Caco-2 (cell line): ENCODE results near the gene ADAMTS18. TPM values are rescaled to one million over a fixed set of nuclear protein-coding genes. Genes with fewer than 3 reads are reported as not detected.
"Not testable (repeated sequence)": the region's sequence is repeated elsewhere in the genome, so short reads cannot be mapped to it uniquely, and the experiment has no call there.

ENCODE experiments used
- BruUV-seq: library from RNA; stranded (reverse); fragments of 400-500 nt; replicated peaks from 2 replicates; lab custom pipeline; 2021; lab: Mats Ljungman, UMichigan
- CTCF ChIA-PET: fragments of 300-600 bp; sonication (Branson Sonifier 250); formaldehyde crosslinking; loops from one replicate; lab custom pipeline; 2022; ENCODE audit warnings: antibody characterized with exemption; lab: Charles Lee
- POLR2A ChIA-PET: fragments of 300-600 bp; sonication (Branson Sonifier 250); formaldehyde crosslinking; loops from one replicate; lab custom pipeline; 2022; ENCODE audit warnings: antibody characterized with exemption; lab: Charles Lee
- DNase-seq, 2 experiments: peaks; one replicate each; pipeline versions ENCODE4 v3.0.0 to v3.0.0-alpha.2; 2020 to 2022
- H3K27me3 ChIP-seq: replicated peaks from 2 replicates; pipeline ENCODE4 v1.6.0; 2011; ENCODE audit warnings: low read length; ENCODE audit not compliant: control insufficient read depth, insufficient read depth
- H3K36me3 ChIP-seq: 2 replicates; pipeline ENCODE4 v1.5.1; 2011; ENCODE audit warnings: low read length; ENCODE audit not compliant: control insufficient read depth, insufficient read depth
- H3K4me1 ChIP-seq: fragments of 250-450 bp; sonication (Bioruptor Pico); 2 replicates; pipeline ENCODE4 v1.5.1; 2020; ENCODE audit warnings: mild to moderate bottlenecking
- H3K4me3 ChIP-seq: 2 replicates; pipeline ENCODE4 v1.5.1; 2011; ENCODE audit warnings: low read depth, mild to moderate bottlenecking, control low read depth, low read length
- H3K9me3 ChIP-seq: fragments of 250-450 bp; sonication (Bioruptor Pico); 2 replicates; pipeline ENCODE4 v1.5.1; 2020; ENCODE audit warnings: mild to moderate bottlenecking, moderate library complexity
- H3K27ac Mint-ChIP-seq: one replicate; pipeline ENCODE4 v1.8.0; 2022; ENCODE audit warnings: mixed read lengths; ENCODE audit not compliant: unreplicated experiment
- H3K27me3 Mint-ChIP-seq: one replicate; pipeline ENCODE4 v1.8.0; 2022; ENCODE audit warnings: mixed read lengths; ENCODE audit not compliant: insufficient read depth, unreplicated experiment
- H3K36me3 Mint-ChIP-seq: one replicate; pipeline ENCODE4 v1.8.0; 2022; ENCODE audit warnings: mild to moderate bottlenecking, mixed read lengths; ENCODE audit not compliant: insufficient read depth, unreplicated experiment
- H3K4me1 Mint-ChIP-seq: one replicate; pipeline ENCODE4 v1.8.0; 2022; ENCODE audit warnings: low read depth, mixed read lengths; ENCODE audit not compliant: unreplicated experiment
- H3K4me3 Mint-ChIP-seq: one replicate; pipeline ENCODE4 v1.8.0; 2022; ENCODE audit warnings: mild to moderate bottlenecking, moderate library complexity, mixed read lengths; ENCODE audit not compliant: unreplicated experiment
- H3K9me3 Mint-ChIP-seq: one replicate; pipeline ENCODE4 v1.8.0; 2022; ENCODE audit warnings: mixed read lengths; ENCODE audit not compliant: unreplicated experiment
- intact Hi-C: fragments of 100-400 bp; cut with micrococcal nuclease; formaldehyde crosslinking; loops from one replicate; pipeline ENCODE4 v1.10.0; 2022; ENCODE audit not compliant: unreplicated experiment
- total RNA-seq: library from RNA; stranded (reverse); gene quantifications from 2 replicates; pipeline ENCODE4 v1.2.3, GENCODE V29; 2022
- TF ChIP-seq, protein P1 (sequence below), 2 experiments: fragments of 200-600 bp in 1 of 2; IDR thresholded peaks; 1 replicate in 1 of 2; 2 replicates in 1 of 2; pipeline versions ENCODE4 v1.5.1 to v1.8.0; 2011 to 2022; ENCODE audit warnings: antibody characterized with exemption in 1 of 2, control low read depth in 1 of 2, inconsistent platforms in 1 of 2, low read depth in 1 of 2, low read length in 1 of 2, mild to moderate bottlenecking in 1 of 2, moderate library complexity in 1 of 2; ENCODE audit not compliant: insufficient read depth in 1 of 2, severe bottlenecking in 1 of 2, unreplicated experiment in 1 of 2

Gene ADAMTS18
- total RNA-seq, 1 experiment from 2014 or later: 0.29 TPM

DNA sequence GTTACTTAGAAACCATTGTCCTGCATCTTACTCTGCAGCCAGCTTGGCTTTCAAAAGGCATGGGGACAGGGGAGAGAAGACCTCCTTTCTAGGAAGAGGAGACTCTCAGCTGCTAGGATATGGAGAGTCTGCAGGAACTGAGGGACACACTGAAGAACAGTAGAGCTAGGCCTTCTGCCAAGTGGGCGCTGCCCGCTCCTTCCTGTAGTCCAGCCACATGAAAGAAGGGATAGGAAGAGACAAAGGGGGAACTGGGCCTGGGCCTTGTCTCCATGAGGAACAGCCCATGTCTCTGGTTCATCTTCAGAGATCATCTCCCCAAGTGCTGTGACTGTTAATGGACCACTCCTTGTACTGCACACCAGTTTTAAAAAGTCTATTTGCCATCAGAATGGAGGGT is 157.3 kb downstream of the ADAMTS18 start:
- no peaks in the 10 kb centered on the region for H3K9me3 Mint-ChIP-seq
- H3K4me3 Mint-ChIP-seq: no peak overlapping the region
- no peak overlapping the region for H3K27ac Mint-ChIP-seq
- DNase-seq: no peak
- POLR2A ChIA-PET: no interaction called here
- no peaks in the 10 kb centered on the region for H3K27me3 Mint-ChIP-seq
- TF ChIP-seq, protein P1, sequence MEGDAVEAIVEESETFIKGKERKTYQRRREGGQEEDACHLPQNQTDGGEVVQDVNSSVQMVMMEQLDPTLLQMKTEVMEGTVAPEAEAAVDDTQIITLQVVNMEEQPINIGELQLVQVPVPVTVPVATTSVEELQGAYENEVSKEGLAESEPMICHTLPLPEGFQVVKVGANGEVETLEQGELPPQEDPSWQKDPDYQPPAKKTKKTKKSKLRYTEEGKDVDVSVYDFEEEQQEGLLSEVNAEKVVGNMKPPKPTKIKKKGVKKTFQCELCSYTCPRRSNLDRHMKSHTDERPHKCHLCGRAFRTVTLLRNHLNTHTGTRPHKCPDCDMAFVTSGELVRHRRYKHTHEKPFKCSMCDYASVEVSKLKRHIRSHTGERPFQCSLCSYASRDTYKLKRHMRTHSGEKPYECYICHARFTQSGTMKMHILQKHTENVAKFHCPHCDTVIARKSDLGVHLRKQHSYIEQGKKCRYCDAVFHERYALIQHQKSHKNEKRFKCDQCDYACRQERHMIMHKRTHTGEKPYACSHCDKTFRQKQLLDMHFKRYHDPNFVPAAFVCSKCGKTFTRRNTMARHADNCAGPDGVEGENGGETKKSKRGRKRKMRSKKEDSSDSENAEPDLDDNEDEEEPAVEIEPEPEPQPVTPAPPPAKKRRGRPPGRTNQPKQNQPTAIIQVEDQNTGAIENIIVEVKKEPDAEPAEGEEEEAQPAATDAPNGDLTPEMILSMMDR (IDR thresholded peaks at IDR 0.05; ENCODE audit: insufficient read depth in 1 of 2, low read depth in 1 of 2, low read length in 1 of 2, severe bottlenecking in 1 of 2, unreplicated experiment in 1 of 2): no peak
- no peaks in the 10 kb centered on the region for H3K36me3 Mint-ChIP-seq
- no peaks in the 10 kb centered on the region for H3K36me3 ChIP-seq
- H3K4me1 Mint-ChIP-seq: peaks cover 4% of the 10 kb centered on the region
- no peak overlapping the region for H3K4me3 ChIP-seq
- intact Hi-C loops: no loop called here
- H3K27me3 ChIP-seq: no peaks in the 10 kb centered on the region
- no TSS peak for BruUV-seq
- CTCF ChIA-PET: no interaction called here
- 0 out of 2 replicates have a peak, but pooled peaks cover 3% of the 10 kb centered on the region for H3K9me3 ChIP-seq
- H3K4me1 ChIP-seq: peaks cover 2% of the 10 kb centered on the region

DNA sequence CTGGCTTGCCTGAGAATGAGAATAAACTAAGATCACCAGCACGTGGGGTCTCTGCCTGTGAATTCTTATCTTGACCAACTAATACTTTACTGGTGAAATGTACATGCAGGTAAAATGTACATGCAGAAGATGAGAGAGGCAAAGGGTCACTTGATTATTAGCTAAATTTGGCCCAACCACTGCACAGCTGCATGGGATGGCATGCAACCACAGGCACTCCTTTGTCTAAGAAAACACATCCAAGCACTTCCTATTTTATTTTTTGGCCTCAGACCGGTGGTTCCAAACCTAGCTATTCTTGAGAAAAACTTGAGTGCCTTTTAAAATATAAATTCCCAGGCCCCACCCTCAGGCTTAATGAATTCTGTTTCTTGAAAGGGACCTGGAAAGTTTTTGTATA is 157.7 kb downstream of the ADAMTS18 start:
- intact Hi-C loops: no loop called here

DNA sequence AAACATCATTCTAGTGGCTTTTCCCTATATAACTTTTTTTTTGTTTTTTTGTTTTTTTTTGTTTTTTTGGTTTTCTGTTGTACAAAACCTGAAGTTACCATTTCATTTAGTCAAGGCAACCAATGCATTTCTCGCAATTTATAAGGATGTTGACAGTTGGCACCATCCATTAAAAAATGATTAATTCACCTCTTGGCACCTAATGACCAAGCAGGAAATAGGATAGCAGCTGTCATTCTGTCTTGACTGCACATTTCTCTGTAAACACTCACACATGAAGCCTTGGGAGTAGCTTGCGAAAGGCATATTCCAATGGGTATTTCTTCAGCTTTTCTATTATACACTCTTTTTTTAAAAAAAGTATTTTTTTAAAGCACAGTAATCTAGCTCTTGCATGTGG is 158.2 kb downstream of the ADAMTS18 start:
- Mint-ChIP-seq H3K36me3 (no peaks in the 10 kb centered on the region), H3K9me3 (no peaks in the 10 kb centered on the region), H3K4me3 (no peak overlapping the region), H3K27me3 (no peaks in the 10 kb centered on the region), H3K4me1 (peaks cover 11% of the 10 kb centered on the region), H3K27ac (no peak overlapping the region)
- H3K9me3 ChIP-seq: 0 out of 2 replicates have a peak, but pooled peaks cover 3% of the 10 kb centered on the region
- no peak overlapping the region for H3K4me3 ChIP-seq
- TF ChIP-seq, protein P1 (IDR thresholded peaks at IDR 0.05; ENCODE audit: insufficient read depth in 1 of 2, low read depth in 1 of 2, low read length in 1 of 2, severe bottlenecking in 1 of 2, unreplicated experiment in 1 of 2): no peak
- BruUV-seq: no TSS peak
- DNase-seq: no peak
- POLR2A ChIA-PET: no interaction called here
- intact Hi-C loops: no loop called here
- H3K27me3 ChIP-seq: no peaks in the 10 kb centered on the region
- H3K36me3 ChIP-seq: no peaks in the 10 kb centered on the region
- H3K4me1 ChIP-seq: peaks cover 11% of the 10 kb centered on the region
- CTCF ChIA-PET: no interaction called here

More for the DNA sequence above, 157.7 kb downstream of the ADAMTS18 start:
- no peak overlapping the region for H3K4me3 Mint-ChIP-seq
- H3K27ac Mint-ChIP-seq: no peak overlapping the region
- H3K36me3 Mint-ChIP-seq: no peaks in the 10 kb centered on the region
- H3K9me3 Mint-ChIP-seq: no peaks in the 10 kb centered on the region
- Histone ChIP-seq H3K4me1 (peaks cover 6% of the 10 kb centered on the region), H3K27me3 (no peaks in the 10 kb centered on the region), H3K4me3 (no peak overlapping the region), H3K9me3 (0 out of 2 replicates have a peak, but pooled peaks cover 3% of the 10 kb centered on the region), H3K36me3 (no peaks in the 10 kb centered on the region)
- POLR2A ChIA-PET: no interaction called here
- peaks cover 8% of the 10 kb centered on the region for H3K4me1 Mint-ChIP-seq
- TF ChIP-seq, protein P1 (IDR thresholded peaks at IDR 0.05; ENCODE audit: insufficient read depth in 1 of 2, low read depth in 1 of 2, low read length in 1 of 2, severe bottlenecking in 1 of 2, unreplicated experiment in 1 of 2): no peak
- BruUV-seq: no TSS peak
- CTCF ChIA-PET: no interaction called here
- H3K27me3 Mint-ChIP-seq: no peaks in the 10 kb centered on the region
- no peak for DNase-seq

DNA sequence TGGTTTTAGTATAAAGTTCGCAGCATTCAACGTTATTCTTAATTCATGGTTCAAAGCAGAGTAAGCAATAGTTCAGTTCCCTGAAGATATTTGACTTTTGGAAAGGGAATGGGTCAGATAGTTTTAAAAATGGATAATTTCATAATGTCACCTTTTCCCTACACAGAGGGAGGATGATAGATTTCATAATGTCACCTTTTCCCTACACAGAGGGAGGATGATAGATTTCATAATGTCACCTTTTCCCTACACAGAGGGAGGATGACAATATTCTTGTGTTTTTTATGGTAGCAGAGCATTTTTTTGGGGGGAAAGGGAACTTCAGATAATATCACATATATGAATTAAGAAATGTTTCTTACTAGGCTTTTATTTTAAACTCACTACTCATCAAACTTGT is 159.5 kb downstream of the ADAMTS18 start:
- not testable (repeated sequence) for H3K9me3 Mint-ChIP-seq, H3K4me3 Mint-ChIP-seq, H3K36me3 ChIP-seq

More for the DNA sequence above, 159.5 kb downstream of the ADAMTS18 start:
- H3K27me3 Mint-ChIP-seq, H3K4me3 ChIP-seq, H3K27ac Mint-ChIP-seq, intact Hi-C loops, POLR2A ChIA-PET, BruUV-seq, CTCF ChIA-PET, H3K9me3 ChIP-seq, H3K27me3 ChIP-seq, DNase-seq, H3K36me3 Mint-ChIP-seq: not testable (repeated sequence)
- peaks cover 18% of the 10 kb centered on the region for H3K4me1 ChIP-seq
- peaks cover 18% of the 10 kb centered on the region for H3K4me1 Mint-ChIP-seq
